Chondrocyte (in vitro differentiated cells): ENCODE data around the gene SPATA6. TPM values are rescaled to one million over a fixed set of nuclear protein-coding genes. Genes with fewer than 3 reads are reported as not detected.
"Not testable (repeated sequence)": the region's sequence is repeated elsewhere in the genome, so short reads cannot be mapped to it uniquely, and the experiment has no call there.

ENCODE experiments used
- DNase-seq: peaks from one replicate; pipeline ENCODE4 v3.0.0; 2021; ENCODE audit warnings: mixed read lengths, low spot score
- H3K27ac Mint-ChIP-seq: one replicate; pipeline ENCODE4 v1.8.0; 2021; ENCODE audit warnings: mild to moderate bottlenecking, moderate library complexity, mixed read lengths; ENCODE audit not compliant: unreplicated experiment
- H3K27me3 Mint-ChIP-seq: 2 replicates; pipeline ENCODE4 v1.8.0; 2021; ENCODE audit warnings: low read depth, mixed read lengths
- H3K36me3 Mint-ChIP-seq: 2 replicates; pipeline ENCODE4 v1.8.0; 2021; ENCODE audit warnings: low read depth, mixed read lengths
- H3K4me1 Mint-ChIP-seq: 2 replicates; pipeline ENCODE4 v1.8.0; 2021; ENCODE audit warnings: low read depth, mild to moderate bottlenecking, mixed read lengths
- H3K4me3 Mint-ChIP-seq: one replicate; pipeline ENCODE4 v1.8.0; 2021; ENCODE audit warnings: mild to moderate bottlenecking, moderate library complexity, mixed read lengths; ENCODE audit not compliant: unreplicated experiment
- H3K9me3 Mint-ChIP-seq: 2 replicates; pipeline ENCODE4 v1.8.0; 2021; ENCODE audit warnings: low read depth, mixed read lengths
- CTCF ChIP-seq: fragments of 200-600 bp; sonication (generic); IDR thresholded peaks from 2 replicates; pipeline ENCODE4 v1.5.0; 2021; ENCODE audit warnings: antibody characterized with exemption, mild to moderate bottlenecking, moderate library complexity
- total RNA-seq: library from RNA; stranded (reverse); gene quantifications from 3 replicates; pipeline ENCODE4 v1.2.1, GENCODE V29; 2021

The SPATA6 gene
- total RNA-seq, 1 donor from 2014 or later: 3.8 TPM

- no peak for DNase-seq
- no peak overlapping the region for H3K4me3 Mint-ChIP-seq
- H3K27ac Mint-ChIP-seq: no peak overlapping the region
- peaks cover 6% of the 10 kb centered on the region for H3K27me3 Mint-ChIP-seq
- peaks cover 34% of the 10 kb centered on the region for H3K4me1 Mint-ChIP-seq
- no peak for TF ChIP-seq CTCF
- no peaks in the 10 kb centered on the region for H3K36me3 Mint-ChIP-seq
- H3K9me3 Mint-ChIP-seq: no peaks in the 10 kb centered on the region
These were observed 20.4 kb upstream of the SPATA6 start for GRCh38 chr1:48492392-48492791.

GRCh38 chr1:48488721-48489120, 16.7 kb upstream of the SPATA6 start:
- H3K4me3 Mint-ChIP-seq: no peak overlapping the region
- DNase-seq: no peak
- H3K9me3 Mint-ChIP-seq: no peaks in the 10 kb centered on the region
- peaks cover 16% of the 10 kb centered on the region for H3K4me1 Mint-ChIP-seq
- TF ChIP-seq CTCF: no peak
- no peaks in the 10 kb centered on the region for H3K36me3 Mint-ChIP-seq
- no peak overlapping the region for H3K27ac Mint-ChIP-seq
- peaks cover 14% of the 10 kb centered on the region for H3K27me3 Mint-ChIP-seq

DNA sequence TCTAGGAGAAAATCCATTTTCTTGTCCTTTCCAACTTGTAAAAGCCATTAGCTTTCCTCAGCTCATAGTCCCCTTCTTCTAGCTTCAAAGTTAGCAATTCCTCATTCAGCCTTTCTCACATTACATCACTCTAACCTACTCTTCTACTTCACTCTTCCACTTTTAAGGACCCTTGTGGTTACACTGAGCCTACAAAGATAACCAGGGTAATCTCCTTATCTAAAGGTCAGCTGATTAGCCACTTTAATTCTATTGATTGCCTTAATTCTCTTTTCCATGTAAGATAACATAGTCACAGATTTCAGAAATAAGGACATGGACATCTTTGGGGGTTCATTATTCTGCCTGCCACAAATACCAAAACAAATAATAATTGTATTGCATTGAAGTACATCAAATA, 8.5 kb upstream of the SPATA6 start:
- Mint-ChIP-seq H3K27ac (no peak overlapping the region), H3K36me3 (no peaks in the 10 kb centered on the region), H3K4me1 (no peaks in the 10 kb centered on the region), H3K4me3 (no peak overlapping the region), H3K9me3 (peaks cover 3% of the 10 kb centered on the region), H3K27me3 (peaks cover 12% of the 10 kb centered on the region)
- DNase-seq: no peak
- no peak for TF ChIP-seq CTCF

GRCh38 chr1:48480023-48480422, 8.0 kb upstream of the SPATA6 start:
- H3K4me3 Mint-ChIP-seq, H3K27ac Mint-ChIP-seq, DNase-seq, H3K9me3 Mint-ChIP-seq, H3K4me1 Mint-ChIP-seq, H3K36me3 Mint-ChIP-seq: not testable (repeated sequence)
- peaks cover 12% of the 10 kb centered on the region for H3K27me3 Mint-ChIP-seq

DNA sequence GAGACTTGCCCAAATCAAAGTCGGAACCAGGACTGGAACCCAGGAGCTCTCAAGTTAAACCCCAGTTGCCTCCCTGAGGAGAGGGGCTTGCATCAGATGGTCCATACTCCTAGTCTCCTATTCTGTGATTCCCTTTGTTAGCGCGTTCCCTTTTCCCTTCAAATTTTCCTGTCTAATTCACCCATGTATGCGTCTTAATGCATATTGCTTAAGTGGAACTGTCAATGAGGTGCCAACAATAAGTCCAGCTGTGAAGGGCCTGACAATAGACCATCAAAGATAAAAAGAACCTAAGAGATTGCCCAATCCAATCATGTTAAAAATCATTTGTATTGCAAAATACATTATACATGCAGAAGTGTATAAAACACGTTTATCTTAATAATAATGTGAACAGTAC, 634 bp upstream of the SPATA6 start:
- no peak for TF ChIP-seq CTCF
- Mint-ChIP-seq H3K4me1 (peaks cover 34% of the 10 kb centered on the region), H3K9me3 (peaks cover 5% of the 10 kb centered on the region), H3K27me3 (no peaks in the 10 kb centered on the region), H3K4me3 (peak overlapping the region; percentile 88), H3K27ac (peak overlapping the region; percentile 89), H3K36me3 (peaks cover 2% of the 10 kb centered on the region)
- no peak for DNase-seq

DNA sequence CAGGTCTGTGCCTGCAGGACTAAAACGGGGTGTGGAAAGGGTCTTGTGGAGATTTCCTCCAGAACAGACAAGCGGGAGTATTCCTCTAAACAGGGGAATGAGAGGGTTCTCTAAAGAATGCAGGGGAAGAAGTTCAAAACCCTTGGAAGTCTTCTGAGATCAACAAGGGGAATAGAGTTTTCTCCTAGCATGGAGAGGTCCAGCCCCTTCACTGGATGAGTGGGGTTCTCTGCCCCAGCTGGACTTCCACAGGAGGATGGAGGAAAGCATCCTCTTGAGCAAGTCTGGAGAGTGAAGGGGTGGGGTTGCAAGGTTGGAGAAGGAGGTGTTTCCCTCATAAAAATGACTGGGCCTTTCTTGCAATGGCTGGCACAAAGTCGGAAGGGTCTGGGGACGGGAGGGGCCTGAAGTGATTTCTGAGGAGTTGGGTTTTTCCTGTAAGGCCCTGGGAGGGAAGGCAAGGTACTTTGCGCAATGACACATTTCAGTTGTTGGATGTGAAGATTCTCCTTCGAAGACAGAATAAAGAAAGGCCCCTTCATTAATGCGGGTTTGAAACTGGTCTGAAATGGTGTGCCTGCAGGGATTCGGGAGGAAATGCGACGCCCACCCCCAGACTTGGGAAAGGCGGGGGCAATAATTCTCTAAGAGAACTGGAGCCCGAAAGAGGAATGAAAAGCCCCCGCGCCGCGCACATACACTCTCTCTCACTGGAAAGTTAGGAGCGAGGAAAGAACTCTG, 884 bp downstream of the SPATA6 start:
- no peak for DNase-seq
- no peak for TF ChIP-seq CTCF
- peaks cover 34% of the 10 kb centered on the region for H3K4me1 Mint-ChIP-seq
- peaks cover 2% of the 10 kb centered on the region for H3K36me3 Mint-ChIP-seq
- H3K27ac Mint-ChIP-seq: peak overlapping the region; percentile 64
- peaks cover 4% of the 10 kb centered on the region for H3K9me3 Mint-ChIP-seq
- H3K4me3 Mint-ChIP-seq: peak overlapping the region; percentile 88
- no peaks in the 10 kb centered on the region for H3K27me3 Mint-ChIP-seq
